ENCODE data around the gene ABCC10. TPM values are rescaled to one million over a fixed set of nuclear protein-coding genes. Genes with fewer than 3 reads are reported as not detected.
"Not testable (repeated sequence)": the region's sequence is repeated elsewhere in the genome, so short reads cannot be mapped to it uniquely, and the experiment has no call there.

The ABCC10 gene
- total RNA-seq, 2 donors from 2014 or later = 18.0 to 38.1 TPM

- Histone ChIP-seq H3K4me3 (no peak overlapping the region), H3K27ac (no peak overlapping the region), H3K4me1 (replicated peaks) (no peaks in the 10 kb centered on the region), H3K27me3 (replicated peaks; ENCODE audit: insufficient read depth) (no peaks in the 10 kb centered on the region), H3K36me3 (no peaks in the 10 kb centered on the region), H3K9me3 (no peaks in the 10 kb centered on the region)
- 16% methylated on average over 1 of the region's 1 CpG for WGBS
- intact Hi-C loops (cut with DNase I) = loop anchor here (5.0 kb wide), 1 partner anchor 121 kb away; no protein-coding TSS in a partner anchor
- no peak for DNase-seq (ENCODE audit: low spot score)
- TF ChIP-seq POLR2AphosphoS5 (IDR thresholded peaks at IDR 0.05) = no peak
- TF ChIP-seq CTCF (IDR thresholded peaks at IDR 0.05) = peak in 3 of 4 experiments; percentile 22 to 61 (median 53)
Observed at GRCh38 chr6:43386492-43386891, 40.8 kb upstream of the ABCC10 start.

GRCh38 chr6:43389730-43390295 lies 37.5 kb upstream of the ABCC10 start:
- H3K36me3 ChIP-seq = no peaks in the 10 kb centered on the region
- H3K9me3 ChIP-seq = no peaks in the 10 kb centered on the region
- H3K27me3 ChIP-seq (replicated peaks; ENCODE audit: insufficient read depth) = no peaks in the 10 kb centered on the region
- no peaks in the 10 kb centered on the region for H3K4me1 ChIP-seq (replicated peaks)
- TF ChIP-seq POLR2AphosphoS5 (IDR thresholded peaks at IDR 0.05) (no peak), POLR2A (IDR thresholded peaks at IDR 0.05) (no peak), CTCF (IDR thresholded peaks at IDR 0.05) (no peak)
- no peak overlapping the region for H3K27ac ChIP-seq
- intact Hi-C loops (cut with DNase I) = loop anchor here (5.0 kb wide), 1 partner anchor 117 kb away; no protein-coding TSS in a partner anchor
- DNase-seq (ENCODE audit: low spot score) = no peak
- no peak overlapping the region for H3K4me3 ChIP-seq
- 79% methylated on average over 6 of the region's 6 CpGs for WGBS

GRCh38 chr6:43390753-43391439 lies 36.4 kb upstream of the ABCC10 start:
- DNase-seq (ENCODE audit: low spot score); H3K27ac ChIP-seq; H3K27me3 ChIP-seq (replicated peaks; ENCODE audit: insufficient read depth); intact Hi-C loops (cut with DNase I); H3K9me3 ChIP-seq; H3K36me3 ChIP-seq; H3K4me3 ChIP-seq; H3K4me1 ChIP-seq (replicated peaks): not testable (repeated sequence)
- WGBS = 77% methylated on average over 10 of the region's 10 CpGs

- WGBS = 67% methylated on average over 13 of the region's 13 CpGs
- Histone ChIP-seq H3K9me3 (no peaks in the 10 kb centered on the region), H3K27me3 (replicated peaks; ENCODE audit: insufficient read depth) (no peaks in the 10 kb centered on the region), H3K4me1 (replicated peaks) (no peaks in the 10 kb centered on the region), H3K36me3 (no peaks in the 10 kb centered on the region), H3K4me3 (no peak overlapping the region), H3K27ac (no peak overlapping the region)
- intact Hi-C loops (cut with DNase I) = no loop called here
- no peak for TF ChIP-seq CTCF (IDR thresholded peaks at IDR 0.05)
- TF ChIP-seq POLR2AphosphoS5 (IDR thresholded peaks at IDR 0.05) = no peak
- DNase-seq (ENCODE audit: low spot score) = no peak
Observed at GRCh38 chr6:43391440-43392031, 35.8 kb upstream of the ABCC10 start.

GRCh38 chr6:43393133-43393532 lies 34.2 kb upstream of the ABCC10 start:
- H3K27ac ChIP-seq; H3K4me3 ChIP-seq; intact Hi-C loops (cut with DNase I); H3K9me3 ChIP-seq; H3K4me1 ChIP-seq (replicated peaks); DNase-seq (ENCODE audit: low spot score); H3K36me3 ChIP-seq; H3K27me3 ChIP-seq (replicated peaks; ENCODE audit: insufficient read depth): not testable (repeated sequence)
- WGBS = 70% methylated on average over 11 of the region's 11 CpGs

GRCh38 chr6:43393602-43394001 lies 33.7 kb upstream of the ABCC10 start:
- intact Hi-C loops (cut with DNase I) = no loop called here
- Histone ChIP-seq H3K4me3 (no peak overlapping the region), H3K9me3 (no peaks in the 10 kb centered on the region), H3K4me1 (replicated peaks) (no peaks in the 10 kb centered on the region), H3K27me3 (replicated peaks; ENCODE audit: insufficient read depth) (no peaks in the 10 kb centered on the region), H3K27ac (no peak overlapping the region), H3K36me3 (no peaks in the 10 kb centered on the region)
- 76% methylated on average over 5 of the region's 5 CpGs for WGBS
- TF ChIP-seq POLR2A (IDR thresholded peaks at IDR 0.05) = no peak
- no peak for TF ChIP-seq CTCF (IDR thresholded peaks at IDR 0.05)
- TF ChIP-seq POLR2AphosphoS5 (IDR thresholded peaks at IDR 0.05) = no peak
- no peak for DNase-seq (ENCODE audit: low spot score)
